Activated naive CD8-positive, alpha-beta T cell treated with anti-CD3 and anti-CD28 coated beads, Interleukin-2, amount 10 ng/mL, durations not matched to agents 7 days and 5 days (primary cell): ENCODE data around the gene ITPKB. TPM values are rescaled to one million over a fixed set of nuclear protein-coding genes. Genes with fewer than 3 reads are reported as not detected.
A peak's percentile ranks its signal among the peaks of the same experiment; 100 is the strongest.

Source experiments
- ATAC-seq: fragments of 150-1000 bp; cut with Tn5 transposase; one replicate; pipeline ENCODE4 v1.10.0; 2021; ENCODE audit warnings: low read depth, moderate library complexity
- POLR2A ChIA-PET: fragments of 350-600 bp; sonication (Branson Sonifier 250); formaldehyde crosslinking; loops from one replicate; lab custom pipeline; 2021; ENCODE audit warnings: antibody characterized with exemption; lab: Charles Lee
- DNase-seq: peaks from one replicate; pipeline ENCODE4 v3.0.0; 2021
- H3K27ac Mint-ChIP-seq: one replicate; pipeline ENCODE4 v1.8.0; 2022; ENCODE audit warnings: mild to moderate bottlenecking, mixed read lengths
- H3K27me3 Mint-ChIP-seq: one replicate; pipeline ENCODE4 v1.8.0; 2022; ENCODE audit warnings: mild to moderate bottlenecking, moderate library complexity, mixed read lengths
- H3K36me3 Mint-ChIP-seq: one replicate; pipeline ENCODE4 v1.8.0; 2021; ENCODE audit warnings: mild to moderate bottlenecking, mixed read lengths
- H3K4me1 Mint-ChIP-seq: one replicate; pipeline ENCODE4 v1.8.0; 2021; ENCODE audit warnings: mixed read lengths
- H3K4me3 Mint-ChIP-seq: one replicate; pipeline ENCODE4 v1.8.0; 2022; ENCODE audit warnings: mild to moderate bottlenecking, moderate library complexity, mixed read lengths
- H3K9me3 Mint-ChIP-seq: one replicate; pipeline ENCODE4 v1.8.0; 2021; ENCODE audit warnings: mixed read lengths
- total RNA-seq, 2 experiments: library from RNA; stranded (reverse); gene quantifications; one replicate each; pipeline ENCODE4 v1.2.3, GENCODE V29; 2021

The ITPKB gene
- total RNA-seq, 2 experiments from 2014 or later: 75.3 to 76.9 TPM

GRCh38 chr1:226634166-226634588 is 104.9 kb downstream of the ITPKB start:
- DNase-seq (peak; percentile 89), ATAC-seq (peak; percentile 76)
- Mint-ChIP-seq H3K9me3 (no peaks in the 10 kb centered on the region), H3K4me3 (peak overlapping the region; percentile 3), H3K27me3 (no peaks in the 10 kb centered on the region), H3K27ac (peak overlapping the region; percentile 59), H3K4me1 (peaks cover 26% of the 10 kb centered on the region), H3K36me3 (peaks cover 24% of the 10 kb centered on the region)
- POLR2A ChIA-PET: interaction anchor here (0.8 to 2.1 kb wide), 6 partner anchors 19 to 194 kb away, joined by 3 to 5 read pairs (median 4); no protein-coding TSS in a partner anchor

- Mint-ChIP-seq H3K27ac (peak overlapping the region; percentile 59), H3K27me3 (no peaks in the 10 kb centered on the region), H3K9me3 (no peaks in the 10 kb centered on the region), H3K36me3 (peaks cover 24% of the 10 kb centered on the region), H3K4me1 (peaks cover 26% of the 10 kb centered on the region), H3K4me3 (no peak overlapping the region)
- peak; percentile 3 for ATAC-seq
- no peak for DNase-seq
- POLR2A ChIA-PET: interaction anchor here (0.8 to 2.1 kb wide), 7 partner anchors 20 to 195 kb away, joined by 3 to 5 read pairs (median 4); partner anchors contain the start of gene ITPKB
Observed at GRCh38 chr1:226633541-226634165, 105.4 kb downstream of the ITPKB start.

DNA sequence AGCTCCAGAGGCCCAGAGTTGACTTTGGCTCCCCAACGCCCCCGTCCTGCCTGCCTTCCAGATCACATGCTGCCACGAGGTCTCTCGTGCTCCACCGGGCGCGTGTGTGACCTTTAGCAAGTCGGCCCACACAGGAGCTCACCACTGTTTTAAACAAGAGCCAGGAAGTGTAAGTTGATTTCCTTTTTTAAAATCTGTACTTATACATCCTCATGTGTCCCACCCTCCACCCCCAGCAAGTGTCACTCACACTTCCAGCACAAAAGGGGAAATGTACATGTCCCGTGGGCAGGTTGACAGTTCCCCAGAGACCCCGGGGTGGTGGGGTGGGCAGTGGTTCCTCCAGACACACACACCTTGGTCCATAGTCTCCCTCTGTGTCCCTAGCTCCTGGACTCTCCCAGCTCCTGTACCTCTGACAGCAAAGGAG is 106.1 kb downstream of the ITPKB start:
- peaks cover 26% of the 10 kb centered on the region for H3K4me1 Mint-ChIP-seq
- DNase-seq: peak; percentile 34
- H3K4me3 Mint-ChIP-seq: no peak overlapping the region
- POLR2A ChIA-PET: interaction anchor here (0.8 to 2.1 kb wide), 7 partner anchors 21 to 195 kb away, joined by 3 to 5 read pairs (median 4); partner anchors contain the start of gene ITPKB
- ATAC-seq: no peak
- H3K27ac Mint-ChIP-seq: peak overlapping the region; percentile 62
- H3K27me3 Mint-ChIP-seq: no peaks in the 10 kb centered on the region
- H3K36me3 Mint-ChIP-seq: peaks cover 24% of the 10 kb centered on the region
- H3K9me3 Mint-ChIP-seq: no peaks in the 10 kb centered on the region

DNA sequence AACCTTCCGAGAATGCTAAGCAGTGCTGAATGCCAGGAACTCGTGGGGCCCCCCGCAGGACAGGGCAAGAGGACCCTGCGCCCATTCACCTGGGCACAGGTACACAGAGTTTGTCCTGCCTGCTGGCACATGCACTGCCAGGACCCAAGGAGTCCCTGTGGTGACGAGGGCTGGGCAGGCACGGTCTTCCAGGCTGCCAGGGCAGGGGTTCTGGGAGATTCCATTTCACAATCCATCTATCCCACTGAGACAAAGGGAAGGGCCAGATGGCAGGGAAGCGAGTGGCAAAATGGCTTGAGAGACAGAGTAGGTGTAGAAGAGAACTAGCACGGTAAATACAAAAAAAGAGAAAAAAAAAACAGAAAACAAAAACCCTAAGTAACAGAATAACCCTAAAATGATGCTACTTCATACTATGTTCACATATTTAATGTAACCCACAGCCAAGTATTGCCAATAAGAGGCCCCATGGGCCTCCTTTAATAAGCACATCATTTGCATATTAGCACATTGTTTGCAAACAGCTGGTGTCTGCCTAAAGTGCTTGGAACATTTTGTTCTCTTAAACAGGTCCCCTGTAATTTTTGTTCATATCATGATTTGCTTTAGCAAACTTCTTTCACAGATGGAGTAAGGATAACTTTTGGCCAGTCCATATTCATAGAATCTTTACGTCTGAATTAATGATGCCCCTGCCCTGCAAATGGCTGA is 106.8 kb downstream of the ITPKB start:
- peaks cover 26% of the 10 kb centered on the region for H3K4me1 Mint-ChIP-seq
- H3K27me3 Mint-ChIP-seq: no peaks in the 10 kb centered on the region
- DNase-seq: peak; percentile 23
- no peak for ATAC-seq
- POLR2A ChIA-PET: interaction anchor here (0.8 to 1.9 kb wide), 4 partner anchors 50 to 196 kb away, joined by 3 to 5 read pairs (median 4); no protein-coding TSS in a partner anchor
- H3K9me3 Mint-ChIP-seq: no peaks in the 10 kb centered on the region
- H3K36me3 Mint-ChIP-seq: peaks cover 26% of the 10 kb centered on the region
- no peak overlapping the region for H3K27ac Mint-ChIP-seq
- H3K4me3 Mint-ChIP-seq: no peak overlapping the region

GRCh38 chr1:226631229-226632000 is 107.7 kb downstream of the ITPKB start:
- ATAC-seq: no peak
- Mint-ChIP-seq H3K36me3 (peaks cover 22% of the 10 kb centered on the region), H3K27me3 (no peaks in the 10 kb centered on the region), H3K9me3 (no peaks in the 10 kb centered on the region), H3K4me1 (peaks cover 29% of the 10 kb centered on the region), H3K27ac (no peak overlapping the region), H3K4me3 (no peak overlapping the region)
- peak; percentile 15 for DNase-seq
- POLR2A ChIA-PET: no interaction called here

- H3K27me3 Mint-ChIP-seq: peaks cover 4% of the 10 kb centered on the region
- peaks cover 32% of the 10 kb centered on the region for H3K4me1 Mint-ChIP-seq
- ATAC-seq: no peak
- H3K27ac Mint-ChIP-seq: no peak overlapping the region
- no peak overlapping the region for H3K4me3 Mint-ChIP-seq
- POLR2A ChIA-PET: no interaction called here
- H3K9me3 Mint-ChIP-seq: no peaks in the 10 kb centered on the region
- no peak for DNase-seq
- H3K36me3 Mint-ChIP-seq: peaks cover 22% of the 10 kb centered on the region
Observed at GRCh38 chr1:226630592-226630991, 108.5 kb downstream of the ITPKB start.

- no peaks in the 10 kb centered on the region for H3K9me3 Mint-ChIP-seq
- H3K36me3 Mint-ChIP-seq: peaks cover 18% of the 10 kb centered on the region
- H3K27me3 Mint-ChIP-seq: peaks cover 5% of the 10 kb centered on the region
- POLR2A ChIA-PET: no interaction called here
- H3K4me3 Mint-ChIP-seq: no peak overlapping the region
- no peak for ATAC-seq
- H3K4me1 Mint-ChIP-seq: peaks cover 27% of the 10 kb centered on the region
- no peak overlapping the region for H3K27ac Mint-ChIP-seq
- DNase-seq: peak; percentile 19
Observed at GRCh38 chr1:226629896-226630550, 109.1 kb downstream of the ITPKB start.

DNA sequence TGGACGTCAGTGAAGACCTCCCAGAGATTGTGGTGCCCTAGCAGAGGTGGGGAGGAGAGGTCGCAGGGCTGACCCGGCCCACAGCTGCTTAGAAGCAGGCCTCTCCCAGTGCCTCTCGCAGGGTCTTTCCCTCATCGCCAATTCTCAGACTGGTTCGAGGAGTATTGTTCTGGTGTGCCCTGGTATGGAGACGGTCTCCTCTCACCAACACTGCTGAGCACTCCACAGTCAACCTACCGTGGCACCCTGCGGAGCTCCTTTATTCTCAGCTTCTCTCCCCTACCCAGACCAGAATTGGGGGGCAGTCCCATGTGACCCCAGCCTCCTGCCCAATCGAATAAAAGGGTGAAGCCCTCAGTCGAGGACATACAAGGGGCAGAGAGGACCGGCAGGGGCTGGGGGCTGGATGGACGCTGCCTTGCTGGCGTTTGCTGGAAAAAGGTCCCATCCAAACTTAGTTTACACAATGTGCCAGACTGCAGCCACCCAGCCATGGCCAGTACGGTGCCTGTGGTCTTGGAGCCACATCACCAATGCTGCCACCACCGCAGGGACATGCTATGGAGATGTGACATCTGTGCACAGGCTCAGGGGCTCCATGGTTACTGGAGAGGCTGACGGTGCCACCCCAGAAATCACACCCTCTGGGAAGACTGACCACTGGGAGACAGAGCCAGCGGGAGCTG is 109.7 kb downstream of the ITPKB start:
- ATAC-seq (no peak), DNase-seq (peak; percentile 21)
- no peaks in the 10 kb centered on the region for H3K9me3 Mint-ChIP-seq
- peaks cover 5% of the 10 kb centered on the region for H3K27me3 Mint-ChIP-seq
- no peak overlapping the region for H3K27ac Mint-ChIP-seq
- POLR2A ChIA-PET: no interaction called here
- peaks cover 24% of the 10 kb centered on the region for H3K4me1 Mint-ChIP-seq
- H3K36me3 Mint-ChIP-seq: peaks cover 16% of the 10 kb centered on the region
- H3K4me3 Mint-ChIP-seq: no peak overlapping the region

DNA sequence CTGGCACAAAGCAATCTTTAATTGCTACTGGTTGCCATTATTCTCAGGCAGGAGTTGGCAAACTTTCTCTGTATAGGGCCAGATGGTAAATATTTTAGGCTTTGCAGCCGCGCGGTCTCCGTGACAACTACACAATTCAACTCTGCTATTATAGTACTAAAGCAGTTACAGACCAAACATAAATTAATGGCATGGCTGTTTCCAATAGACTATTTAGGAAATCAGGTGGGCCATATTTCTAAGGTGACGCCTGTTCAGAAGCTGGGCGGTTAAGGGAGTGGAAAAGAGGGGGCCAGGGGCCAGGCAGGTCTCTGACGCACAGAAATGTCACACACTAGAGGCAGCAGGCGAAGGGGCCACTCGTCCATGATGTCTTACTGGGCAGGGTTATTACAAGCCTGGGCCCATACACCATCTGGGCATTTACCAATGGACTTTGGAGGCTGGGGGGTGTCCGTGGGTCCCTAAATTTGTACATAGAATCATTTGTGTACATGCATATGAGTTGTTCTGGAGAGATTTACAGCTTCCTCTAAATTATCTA is 110.4 kb downstream of the ITPKB start:
- no peak overlapping the region for H3K27ac Mint-ChIP-seq
- H3K9me3 Mint-ChIP-seq: no peaks in the 10 kb centered on the region
- H3K27me3 Mint-ChIP-seq: peaks cover 5% of the 10 kb centered on the region
- ATAC-seq (no peak), DNase-seq (no peak)
- H3K36me3 Mint-ChIP-seq: peaks cover 14% of the 10 kb centered on the region
- no peak overlapping the region for H3K4me3 Mint-ChIP-seq
- H3K4me1 Mint-ChIP-seq: peaks cover 21% of the 10 kb centered on the region
- POLR2A ChIA-PET: interaction anchor here (0.9 kb wide), 1 partner anchor 26 kb away, joined by 3 read pairs; no protein-coding TSS in a partner anchor

DNA sequence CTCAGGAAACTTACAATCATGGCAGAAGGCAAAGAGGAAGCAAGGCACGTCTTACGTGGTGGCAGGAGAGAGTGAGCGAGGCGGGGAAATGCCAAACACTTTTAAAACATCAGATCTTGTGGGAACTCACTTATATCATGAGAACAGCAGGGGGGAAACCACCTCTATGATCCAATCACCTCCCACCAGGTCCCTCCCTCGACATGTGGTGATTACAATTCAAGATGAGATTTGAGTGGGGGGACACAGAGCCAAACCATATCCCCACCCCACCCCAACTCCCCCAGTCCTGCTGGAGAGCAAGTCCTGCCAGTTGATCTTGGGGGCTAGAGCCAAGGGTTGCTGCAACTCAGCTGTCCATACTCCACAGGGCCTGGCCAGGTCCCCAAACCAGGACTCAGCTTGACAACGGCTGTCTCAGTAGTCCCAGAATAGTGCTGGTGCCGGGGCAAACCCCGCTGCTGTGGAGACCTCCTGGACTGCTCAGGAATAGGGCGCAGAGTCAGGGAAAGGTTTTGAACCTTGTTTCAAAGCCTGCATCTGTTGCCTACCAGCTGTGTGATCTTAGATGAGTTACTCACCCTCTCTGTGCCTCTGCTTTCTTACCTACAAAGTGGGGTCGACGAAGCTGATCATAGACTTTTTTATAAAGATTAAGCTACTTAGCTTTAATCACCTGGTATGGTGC is 111.0 kb downstream of the ITPKB start:
- Mint-ChIP-seq H3K9me3 (no peaks in the 10 kb centered on the region), H3K4me1 (peaks cover 18% of the 10 kb centered on the region), H3K4me3 (no peak overlapping the region), H3K27me3 (peaks cover 5% of the 10 kb centered on the region), H3K27ac (no peak overlapping the region), H3K36me3 (peaks cover 14% of the 10 kb centered on the region)
- DNase-seq (peak; percentile 24), ATAC-seq (no peak)
- POLR2A ChIA-PET: interaction anchor here (0.9 kb wide), 1 partner anchor 26 kb away, joined by 3 read pairs; no protein-coding TSS in a partner anchor

GRCh38 chr1:226627050-226627755 is 111.9 kb downstream of the ITPKB start:
- peak; percentile 17 for DNase-seq
- H3K4me1 Mint-ChIP-seq: peaks cover 12% of the 10 kb centered on the region
- H3K36me3 Mint-ChIP-seq: peaks cover 9% of the 10 kb centered on the region
- H3K27me3 Mint-ChIP-seq: peaks cover 6% of the 10 kb centered on the region
- H3K4me3 Mint-ChIP-seq: no peak overlapping the region
- H3K9me3 Mint-ChIP-seq: no peaks in the 10 kb centered on the region
- H3K27ac Mint-ChIP-seq: no peak overlapping the region
- POLR2A ChIA-PET: no interaction called here
- ATAC-seq: no peak
